ENCODE results near the gene FAM168A. TPM values are rescaled to one million over a fixed set of nuclear protein-coding genes. Genes with fewer than 3 reads are reported as not detected.

FAM168A gene
- total RNA-seq, 2 experiments from 2014 or later, result 12.2 TPM

GRCh38 chr11:73394416-73395296 is 203.3 kb downstream of the FAM168A start:
- POLR2A ChIA-PET, result no interaction called here
- intact Hi-C loops (cut with micrococcal nuclease), result loop anchor here (5.0 kb wide), 1 partner anchor 87 kb away; the partner anchor contains the start of gene ARHGEF17
- Mint-ChIP-seq H3K4me1 (ENCODE audit: low read depth) (no peaks in the 10 kb centered on the region), H3K9me3 (no peaks in the 10 kb centered on the region), H3K36me3 (peaks cover 10% of the 10 kb centered on the region), H3K27ac (no peak overlapping the region), H3K27me3 (no peaks in the 10 kb centered on the region), H3K4me3 (no peak overlapping the region)
- no peak for DNase-seq
- CTCF ChIA-PET, result interaction anchor here (1.9 to 3.2 kb wide), 2 partner anchors 15 to 43 kb away, joined by 5 to 108 read pairs; no protein-coding TSS in a partner anchor

DNA sequence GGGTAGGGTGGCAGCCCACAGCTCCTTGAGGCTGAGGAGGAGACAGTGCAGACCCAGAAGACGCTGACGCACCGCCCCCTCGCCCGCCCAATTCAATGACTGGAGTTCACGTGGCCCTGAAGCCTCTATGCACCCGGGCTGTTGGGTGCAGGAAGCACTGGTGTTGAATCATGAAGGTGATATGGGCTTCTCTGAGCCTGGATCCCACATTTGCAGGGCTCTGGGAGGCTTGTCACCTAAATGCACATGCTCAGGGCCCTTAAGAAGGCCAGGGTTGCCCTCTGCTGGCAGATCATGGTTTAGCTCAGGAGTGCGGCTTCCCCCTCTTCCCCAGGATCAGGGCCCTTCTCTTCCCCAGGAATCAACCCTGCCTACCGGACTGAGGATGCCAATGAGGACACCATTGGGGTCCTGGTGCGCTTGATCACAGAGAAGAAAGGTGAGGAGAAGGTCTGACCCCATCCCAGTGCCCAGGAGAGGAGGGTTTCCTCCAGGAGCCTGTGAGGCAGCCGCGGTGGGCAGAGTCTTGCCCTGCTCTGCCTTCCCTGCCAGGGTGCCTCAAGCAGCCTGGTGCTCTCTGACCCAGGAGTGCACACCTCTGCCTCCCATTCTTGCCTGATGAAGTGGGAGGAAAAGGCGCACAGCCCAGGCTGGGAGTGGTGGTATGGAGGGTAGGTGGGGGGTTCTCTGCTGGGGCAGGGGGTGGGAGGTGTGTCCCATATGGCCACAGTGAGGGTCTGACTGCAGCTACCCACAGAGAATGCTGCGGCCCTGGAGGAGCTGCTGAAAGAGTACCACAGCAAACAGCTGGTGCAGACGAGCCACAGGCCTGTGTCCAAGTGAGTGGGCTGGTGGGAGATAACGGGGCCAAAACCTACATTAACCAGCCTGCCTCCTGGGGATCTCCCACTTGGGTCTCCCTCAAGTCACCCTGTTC is 204.2 kb downstream of the FAM168A start:
- Mint-ChIP-seq H3K36me3 (peaks cover 10% of the 10 kb centered on the region), H3K27me3 (no peaks in the 10 kb centered on the region), H3K9me3 (no peaks in the 10 kb centered on the region), H3K27ac (no peak overlapping the region), H3K4me1 (ENCODE audit: low read depth) (no peaks in the 10 kb centered on the region), H3K4me3 (no peak overlapping the region)
- peak; percentile 75 for DNase-seq
- POLR2A ChIA-PET, result interaction anchor here (0.5 to 2.3 kb wide), 3 partner anchors 17 to 514 kb away, joined by 3 to 12 read pairs (median 6); no protein-coding TSS in a partner anchor
- intact Hi-C loops (cut with micrococcal nuclease), result loop anchor here (1.0 to 5.0 kb wide), 2 partner anchors 42 to 86 kb away; partner anchors contain the start of gene ARHGEF17
- CTCF ChIA-PET, result interaction anchor here (0.6 to 3.2 kb wide), 17 partner anchors 9 to 267 kb away, joined by 3 to 108 read pairs (median 4); partner anchors contain the start of gene ARHGEF17

DNA sequence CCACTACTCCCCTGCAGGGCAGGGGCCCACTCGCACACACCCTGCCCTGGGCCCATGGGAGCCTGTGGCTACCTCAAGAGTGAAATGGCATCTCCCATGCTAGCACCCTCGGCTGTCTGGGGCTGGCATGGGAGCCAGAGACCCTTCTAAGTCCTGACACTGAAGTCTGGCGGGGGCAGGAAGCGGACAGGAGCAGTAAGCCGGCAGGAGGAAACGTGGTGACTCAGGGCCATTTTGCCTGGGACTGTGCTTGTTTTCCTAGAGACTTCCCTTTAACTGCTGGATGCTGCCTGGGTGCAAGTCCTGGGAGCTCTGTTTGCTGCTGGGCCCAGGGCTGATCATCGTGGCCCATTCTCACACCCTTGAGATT is 204.9 kb downstream of the FAM168A start:
- Mint-ChIP-seq H3K4me3 (no peak overlapping the region), H3K27me3 (no peaks in the 10 kb centered on the region), H3K4me1 (ENCODE audit: low read depth) (peaks cover 4% of the 10 kb centered on the region), H3K9me3 (no peaks in the 10 kb centered on the region), H3K36me3 (peaks cover 10% of the 10 kb centered on the region), H3K27ac (no peak overlapping the region)
- ChIA-PET CTCF (interaction anchor here (0.6 to 3.2 kb wide), 17 partner anchors 10 to 488 kb away, joined by 3 to 108 read pairs (median 4); partner anchors contain the start of gene ARHGEF17), POLR2A (interaction anchor here (1.5 to 2.3 kb wide), 2 partner anchors 16 to 42 kb away, joined by 6 to 12 read pairs; no protein-coding TSS in a partner anchor)
- DNase-seq, result no peak
- intact Hi-C loops (cut with micrococcal nuclease), result loop anchor here (1.0 to 5.0 kb wide), 2 partner anchors 42 to 86 kb away; partner anchors contain the start of gene ARHGEF17

- H3K27me3 Mint-ChIP-seq, result no peaks in the 10 kb centered on the region
- DNase-seq, result no peak
- H3K9me3 Mint-ChIP-seq, result no peaks in the 10 kb centered on the region
- intact Hi-C loops (cut with micrococcal nuclease), result loop anchor here (1.0 to 5.0 kb wide), 2 partner anchors 41 to 85 kb away; partner anchors contain the start of gene ARHGEF17
- CTCF ChIA-PET, result interaction anchor here (0.6 to 3.2 kb wide), 14 partner anchors 11 to 488 kb away, joined by 3 to 108 read pairs (median 4); partner anchors contain the start of gene ARHGEF17
- POLR2A ChIA-PET, result interaction anchor here (1.5 to 2.3 kb wide), 2 partner anchors 15 to 41 kb away, joined by 6 to 12 read pairs; no protein-coding TSS in a partner anchor
- H3K36me3 Mint-ChIP-seq, result peaks cover 10% of the 10 kb centered on the region
- H3K27ac Mint-ChIP-seq, result no peak overlapping the region
- H3K4me3 Mint-ChIP-seq, result no peak overlapping the region
- peaks cover 6% of the 10 kb centered on the region for H3K4me1 Mint-ChIP-seq (ENCODE audit: low read depth)
These were observed 205.6 kb downstream of the FAM168A start for GRCh38 chr11:73392108-73393010.

DNA sequence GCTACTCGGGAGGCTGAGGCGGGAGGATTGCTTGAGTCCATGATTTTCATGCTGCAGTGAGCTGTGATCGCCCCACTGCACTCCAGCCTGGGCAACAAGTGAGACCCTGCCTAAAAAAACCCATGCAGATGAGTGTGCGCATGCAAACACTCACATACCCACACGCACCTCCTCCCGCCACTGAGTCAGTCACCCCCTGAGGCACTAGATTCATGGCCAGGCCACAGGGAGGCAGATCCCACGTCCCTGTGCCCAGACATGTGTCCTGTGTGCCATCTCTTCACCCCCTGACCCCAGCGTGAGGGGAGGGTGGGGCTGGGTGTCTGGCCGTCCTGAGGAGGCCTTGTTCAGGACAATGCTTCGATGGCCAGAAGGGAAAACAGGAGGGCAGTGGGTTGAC is 206.2 kb downstream of the FAM168A start:
- DNase-seq, result no peak
- Mint-ChIP-seq H3K36me3 (peaks cover 10% of the 10 kb centered on the region), H3K4me1 (ENCODE audit: low read depth) (peaks cover 10% of the 10 kb centered on the region), H3K27ac (no peak overlapping the region), H3K27me3 (no peaks in the 10 kb centered on the region), H3K4me3 (no peak overlapping the region), H3K9me3 (no peaks in the 10 kb centered on the region)
- CTCF ChIA-PET, result interaction anchor here (3.2 kb wide), 1 partner anchor 40 kb away, joined by 108 read pairs; no protein-coding TSS in a partner anchor
- POLR2A ChIA-PET, result interaction anchor here (2.3 kb wide), 1 partner anchor 14 kb away, joined by 6 read pairs; no protein-coding TSS in a partner anchor
- intact Hi-C loops (cut with micrococcal nuclease), result loop anchor here (5.0 kb wide), 1 partner anchor 84 kb away; the partner anchor contains the start of gene ARHGEF17

- H3K9me3 Mint-ChIP-seq, result no peaks in the 10 kb centered on the region
- no peak for DNase-seq
- intact Hi-C loops (cut with micrococcal nuclease), result loop anchor here (5.0 kb wide), 1 partner anchor 84 kb away; the partner anchor contains the start of gene ARHGEF17
- no peak overlapping the region for H3K27ac Mint-ChIP-seq
- CTCF ChIA-PET, result interaction anchor here (1.5 to 3.2 kb wide), 3 partner anchors 39 to 88 kb away, joined by 4 to 108 read pairs (median 5); no protein-coding TSS in a partner anchor
- H3K27me3 Mint-ChIP-seq, result no peaks in the 10 kb centered on the region
- peaks cover 16% of the 10 kb centered on the region for H3K4me1 Mint-ChIP-seq (ENCODE audit: low read depth)
- H3K36me3 Mint-ChIP-seq, result peaks cover 5% of the 10 kb centered on the region
- POLR2A ChIA-PET, result no interaction called here
- no peak overlapping the region for H3K4me3 Mint-ChIP-seq
These were observed 207.0 kb downstream of the FAM168A start for GRCh38 chr11:73390601-73391565.

- H3K27ac Mint-ChIP-seq, result no peak overlapping the region
- H3K9me3 Mint-ChIP-seq, result no peaks in the 10 kb centered on the region
- CTCF ChIA-PET, result interaction anchor here (1.5 to 1.8 kb wide), 2 partner anchors 39 to 89 kb away, joined by 4 to 5 read pairs; no protein-coding TSS in a partner anchor
- DNase-seq, result no peak
- POLR2A ChIA-PET, result no interaction called here
- intact Hi-C loops (cut with micrococcal nuclease), result loop anchor here (5.0 kb wide), 1 partner anchor 83 kb away; the partner anchor contains the start of gene ARHGEF17
- H3K4me1 Mint-ChIP-seq (ENCODE audit: low read depth), result peaks cover 26% of the 10 kb centered on the region
- no peaks in the 10 kb centered on the region for H3K27me3 Mint-ChIP-seq
- H3K36me3 Mint-ChIP-seq, result peaks cover 1% of the 10 kb centered on the region
- H3K4me3 Mint-ChIP-seq, result no peak overlapping the region
These were observed 208.0 kb downstream of the FAM168A start for GRCh38 chr11:73389916-73390315.

- no peak for DNase-seq
- CTCF ChIA-PET, result interaction anchor here (0.6 to 1.5 kb wide), 2 partner anchors 38 to 233 kb away, joined by 3 to 5 read pairs; no protein-coding TSS in a partner anchor
- Mint-ChIP-seq H3K4me3 (no peak overlapping the region), H3K36me3 (no peaks in the 10 kb centered on the region), H3K27ac (no peak overlapping the region), H3K27me3 (no peaks in the 10 kb centered on the region), H3K4me1 (ENCODE audit: low read depth) (peaks cover 34% of the 10 kb centered on the region), H3K9me3 (no peaks in the 10 kb centered on the region)
- POLR2A ChIA-PET, result no interaction called here
- intact Hi-C loops (cut with micrococcal nuclease), result no loop called here
These were observed 208.8 kb downstream of the FAM168A start for GRCh38 chr11:73389134-73389525.

GRCh38 chr11:73388265-73389133 is 209.4 kb downstream of the FAM168A start:
- DNase-seq, result no peak

More at GRCh38 chr11:73388265-73389133, 209.4 kb downstream of the FAM168A start:
- ChIA-PET POLR2A (no interaction called here), CTCF (interaction anchor here (0.9 to 1.1 kb wide), 2 partner anchors 37 to 81 kb away, joined by 3 to 5 read pairs; no protein-coding TSS in a partner anchor)
- H3K4me1 Mint-ChIP-seq (ENCODE audit: low read depth), result peaks cover 40% of the 10 kb centered on the region
- no peaks in the 10 kb centered on the region for H3K36me3 Mint-ChIP-seq
- intact Hi-C loops (cut with micrococcal nuclease), result no loop called here
- H3K27me3 Mint-ChIP-seq, result no peaks in the 10 kb centered on the region
- no peaks in the 10 kb centered on the region for H3K9me3 Mint-ChIP-seq
- no peak overlapping the region for H3K4me3 Mint-ChIP-seq
- H3K27ac Mint-ChIP-seq, result peak overlapping the region; percentile 18
